Measurements from ENCODE around the gene HSH2D.

The HSH2D gene, protein sequence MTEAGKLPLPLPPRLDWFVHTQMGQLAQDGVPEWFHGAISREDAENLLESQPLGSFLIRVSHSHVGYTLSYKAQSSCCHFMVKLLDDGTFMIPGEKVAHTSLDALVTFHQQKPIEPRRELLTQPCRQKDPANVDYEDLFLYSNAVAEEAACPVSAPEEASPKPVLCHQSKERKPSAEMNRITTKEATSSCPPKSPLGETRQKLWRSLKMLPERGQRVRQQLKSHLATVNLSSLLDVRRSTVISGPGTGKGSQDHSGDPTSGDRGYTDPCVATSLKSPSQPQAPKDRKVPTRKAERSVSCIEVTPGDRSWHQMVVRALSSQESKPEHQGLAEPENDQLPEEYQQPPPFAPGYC

DNA sequence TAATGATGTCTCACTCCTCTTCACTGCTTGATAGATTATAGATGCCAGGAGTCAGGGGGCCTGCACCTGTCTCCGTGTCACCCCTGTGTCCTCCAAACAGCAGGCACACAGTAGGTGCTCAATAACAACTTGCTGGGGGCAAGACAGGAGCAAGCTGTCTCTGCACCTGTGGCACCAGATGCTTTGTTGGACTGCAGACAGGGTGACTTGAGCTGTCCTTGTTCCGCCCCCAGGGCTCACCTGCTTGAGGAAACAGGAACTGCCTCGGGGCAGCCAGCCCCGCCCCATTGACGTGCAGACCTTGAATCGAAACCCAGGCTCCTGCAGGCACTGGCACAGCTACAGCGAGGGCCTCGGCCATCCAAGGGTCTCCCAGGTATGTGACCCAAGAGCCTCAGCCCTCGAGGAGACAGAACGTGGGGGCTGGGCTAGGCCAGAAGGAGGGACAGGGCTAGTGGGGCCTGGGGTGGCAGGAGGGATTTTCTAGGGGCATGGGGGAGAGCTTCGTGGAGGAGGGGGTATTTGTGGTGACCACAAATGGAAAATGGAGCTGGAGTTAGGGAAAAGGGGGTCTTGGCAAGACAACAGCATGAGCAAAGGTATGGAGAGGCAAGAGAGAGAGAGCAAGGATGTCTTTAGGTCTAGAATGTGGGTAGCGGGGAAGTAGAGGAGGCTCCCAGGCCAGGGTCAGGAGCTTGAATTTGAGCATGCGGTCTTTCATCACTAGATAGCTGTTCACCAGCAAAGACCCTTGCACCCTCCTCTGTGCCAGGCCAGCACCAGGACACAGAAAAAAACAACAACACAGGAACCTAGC lies at the start of gene HSH2D:
Gene HSH2D (plus strand): TSS at position 287 of the 817 bp plus-strand sequence. CDS start 5,066 bp downstream, outside the sequence.
- no peaks in the 10 kb centered on the region for H3K36me3 ChIP-seq (replicated peaks; ENCODE audit: insufficient read depth, low read length)
- no peak within 1 kb of the TSS for H2AFZ ChIP-seq (ENCODE audit: low read length)
- H3K9me3 ChIP-seq (replicated peaks; ENCODE audit: insufficient read depth, low read length) = no peaks in the 10 kb centered on the region
- DNase-seq = peak; percentile 99
- H3K79me2 ChIP-seq (ENCODE audit: low read length) = peaks cover 48% of the 10 kb centered on the region
- no peaks in the 10 kb centered on the region for H3K27me3 ChIP-seq (replicated peaks; ENCODE audit: insufficient read depth, low read length)
- TF ChIP-seq EZH2 (optimal IDR thresholded peaks at IDR 0.05; ENCODE audit: low read depth, low read length) = no peak
- TF ChIP-seq, protein P1, sequence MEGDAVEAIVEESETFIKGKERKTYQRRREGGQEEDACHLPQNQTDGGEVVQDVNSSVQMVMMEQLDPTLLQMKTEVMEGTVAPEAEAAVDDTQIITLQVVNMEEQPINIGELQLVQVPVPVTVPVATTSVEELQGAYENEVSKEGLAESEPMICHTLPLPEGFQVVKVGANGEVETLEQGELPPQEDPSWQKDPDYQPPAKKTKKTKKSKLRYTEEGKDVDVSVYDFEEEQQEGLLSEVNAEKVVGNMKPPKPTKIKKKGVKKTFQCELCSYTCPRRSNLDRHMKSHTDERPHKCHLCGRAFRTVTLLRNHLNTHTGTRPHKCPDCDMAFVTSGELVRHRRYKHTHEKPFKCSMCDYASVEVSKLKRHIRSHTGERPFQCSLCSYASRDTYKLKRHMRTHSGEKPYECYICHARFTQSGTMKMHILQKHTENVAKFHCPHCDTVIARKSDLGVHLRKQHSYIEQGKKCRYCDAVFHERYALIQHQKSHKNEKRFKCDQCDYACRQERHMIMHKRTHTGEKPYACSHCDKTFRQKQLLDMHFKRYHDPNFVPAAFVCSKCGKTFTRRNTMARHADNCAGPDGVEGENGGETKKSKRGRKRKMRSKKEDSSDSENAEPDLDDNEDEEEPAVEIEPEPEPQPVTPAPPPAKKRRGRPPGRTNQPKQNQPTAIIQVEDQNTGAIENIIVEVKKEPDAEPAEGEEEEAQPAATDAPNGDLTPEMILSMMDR (IDR thresholded peaks at IDR 0.05; ENCODE audit: low read length) = no peak
- TF ChIP-seq EZH2phosphoT487 (IDR thresholded peaks at IDR 0.05; ENCODE audit: low read length) = no peak
- H3K4me2 ChIP-seq (ENCODE audit: low read depth, low read length) = peak within 1 kb of the TSS; percentile 86
- H3K9ac ChIP-seq (ENCODE audit: low read length) = peak within 1 kb of the TSS; percentile 98
- no peaks in the 10 kb centered on the region for H4K20me1 ChIP-seq (ENCODE audit: insufficient read depth, low read length)
- peak within 1 kb of the TSS; percentile 98 for H3K27ac ChIP-seq (ENCODE audit: low read length)
- H3K4me3 ChIP-seq (ENCODE audit: low read length) = peak within 1 kb of the TSS; percentile 92
- H3F3A ChIP-seq (ENCODE audit: insufficient read depth, low read length) = peaks cover 73% of the 10 kb centered on the region
- peaks cover 46% of the 10 kb centered on the region for H3K4me1 ChIP-seq (ENCODE audit: low read length)
- H3K9me2 ChIP-seq (replicated peaks; ENCODE audit: insufficient read depth, low read length) = no peaks in the 10 kb centered on the region

DNA sequence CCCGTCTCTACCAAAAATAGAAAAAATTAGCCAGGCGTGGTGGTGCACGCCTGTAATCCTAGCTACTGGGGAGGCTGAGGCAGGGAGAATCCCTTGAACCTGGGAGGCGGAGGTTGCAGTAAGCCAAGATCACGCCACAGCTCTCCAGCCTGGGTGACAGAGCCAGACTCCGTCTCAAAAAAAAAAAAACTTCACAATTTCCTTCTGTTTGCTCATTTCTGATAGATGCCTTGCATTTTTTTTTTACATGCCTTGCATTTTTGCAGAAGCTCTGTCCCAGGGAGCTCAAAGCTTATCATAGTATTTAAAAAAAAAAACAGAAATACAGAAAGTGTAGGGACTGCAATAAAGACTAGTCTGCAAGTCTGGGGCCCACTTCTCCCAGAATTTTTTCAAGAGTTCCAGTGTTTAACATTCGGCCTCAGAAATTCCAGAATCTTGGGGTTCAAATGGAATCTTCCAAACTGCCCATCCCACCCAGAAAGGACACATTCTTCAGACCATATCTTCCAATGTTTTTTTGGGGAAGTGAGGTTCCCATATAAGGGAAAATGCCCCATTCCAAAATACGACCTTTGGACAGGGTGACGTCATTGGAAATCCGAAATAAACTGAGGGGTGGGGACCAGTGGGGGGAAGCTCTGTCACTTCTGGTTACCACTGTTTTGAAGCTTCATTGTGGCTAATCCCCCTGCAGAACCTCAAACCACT lies 49.0 kb upstream of the HSH2D start:
- H3K36me3 ChIP-seq (replicated peaks; ENCODE audit: insufficient read depth, low read length) = peaks cover 37% of the 10 kb centered on the region
- peaks cover 6% of the 10 kb centered on the region for H3F3A ChIP-seq (ENCODE audit: insufficient read depth, low read length)
- no peak overlapping the region for H3K4me3 ChIP-seq (ENCODE audit: low read length)
- H3K79me2 ChIP-seq (ENCODE audit: low read length) = peaks cover 65% of the 10 kb centered on the region
- H3K9ac ChIP-seq (ENCODE audit: low read length) = no peak overlapping the region
- H3K9me3 ChIP-seq (replicated peaks; ENCODE audit: insufficient read depth, low read length) = no peaks in the 10 kb centered on the region
- no peak overlapping the region for H2AFZ ChIP-seq (ENCODE audit: low read length)
- H3K9me2 ChIP-seq (replicated peaks; ENCODE audit: insufficient read depth, low read length) = no peaks in the 10 kb centered on the region
- no peaks in the 10 kb centered on the region for H4K20me1 ChIP-seq (ENCODE audit: insufficient read depth, low read length)
- TF ChIP-seq, protein P1 (IDR thresholded peaks at IDR 0.05; ENCODE audit: low read length) = no peak
- TF ChIP-seq EZH2phosphoT487 (IDR thresholded peaks at IDR 0.05; ENCODE audit: low read length) (no peak), EZH2 (optimal IDR thresholded peaks at IDR 0.05; ENCODE audit: low read depth, low read length) (no peak)
- DNase-seq = no peak
- H3K27ac ChIP-seq (ENCODE audit: low read length) = no peak overlapping the region
- no peaks in the 10 kb centered on the region for H3K4me1 ChIP-seq (ENCODE audit: low read length)
- no peaks in the 10 kb centered on the region for H3K27me3 ChIP-seq (replicated peaks; ENCODE audit: insufficient read depth, low read length)
- H3K4me2 ChIP-seq (ENCODE audit: low read depth, low read length) = no peak overlapping the region

DNA sequence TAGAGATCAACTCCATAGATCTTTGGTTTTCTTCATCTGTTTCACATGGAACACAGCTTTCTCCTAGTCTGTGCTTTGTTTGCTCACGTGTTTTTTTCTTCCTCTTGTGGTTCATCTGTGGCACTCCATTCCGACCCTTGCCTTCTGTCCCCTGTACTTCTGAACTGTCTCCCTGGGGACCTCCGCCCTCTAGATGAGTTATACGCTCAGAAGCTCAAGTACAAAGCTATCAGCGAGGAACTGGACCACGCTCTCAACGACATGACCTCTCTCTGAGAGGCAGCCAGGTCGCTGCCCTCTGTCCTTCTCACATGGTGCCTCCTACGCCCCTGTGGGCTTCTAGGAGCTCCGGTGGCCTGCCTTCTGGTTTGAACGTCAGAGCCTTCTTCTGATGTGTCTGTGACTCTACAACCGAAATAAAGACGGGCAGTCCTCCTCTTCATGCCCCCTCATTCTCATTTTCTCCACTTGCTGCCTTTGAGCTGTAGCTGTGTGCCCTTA lies 48.4 kb upstream of the HSH2D start:
- H3K4me1 ChIP-seq (ENCODE audit: low read length) = no peaks in the 10 kb centered on the region
- peaks cover 39% of the 10 kb centered on the region for H3K36me3 ChIP-seq (replicated peaks; ENCODE audit: insufficient read depth, low read length)
- no peak overlapping the region for H3K4me2 ChIP-seq (ENCODE audit: low read depth, low read length)
- TF ChIP-seq EZH2 (optimal IDR thresholded peaks at IDR 0.05; ENCODE audit: low read depth, low read length) (no peak), EZH2phosphoT487 (IDR thresholded peaks at IDR 0.05; ENCODE audit: low read length) (no peak)
- TF ChIP-seq, protein P1 (IDR thresholded peaks at IDR 0.05; ENCODE audit: low read length) = no peak
- H3K27me3 ChIP-seq (replicated peaks; ENCODE audit: insufficient read depth, low read length) = no peaks in the 10 kb centered on the region
- H3K9me2 ChIP-seq (replicated peaks; ENCODE audit: insufficient read depth, low read length) = no peaks in the 10 kb centered on the region
- DNase-seq = no peak
- H3K9ac ChIP-seq (ENCODE audit: low read length) = no peak overlapping the region
- no peaks in the 10 kb centered on the region for H4K20me1 ChIP-seq (ENCODE audit: insufficient read depth, low read length)
- peaks cover 11% of the 10 kb centered on the region for H3F3A ChIP-seq (ENCODE audit: insufficient read depth, low read length)
- H3K27ac ChIP-seq (ENCODE audit: low read length) = no peak overlapping the region
- H3K79me2 ChIP-seq (ENCODE audit: low read length) = peaks cover 62% of the 10 kb centered on the region
- no peak overlapping the region for H2AFZ ChIP-seq (ENCODE audit: low read length)
- H3K9me3 ChIP-seq (replicated peaks; ENCODE audit: insufficient read depth, low read length) = no peaks in the 10 kb centered on the region
- H3K4me3 ChIP-seq (ENCODE audit: low read length) = no peak overlapping the region

All from MM.1S (cell line).